GM18909 (cell line): ENCODE results near the gene RSU1.
A peak's percentile ranks its signal among the peaks of the same experiment; 100 is the strongest.

ENCODE experiments used
- ATAC-seq: cut with Tn5 transposase; IDR thresholded peaks from one replicate; pipeline ENCODE4 v1.9.1; 2021; ENCODE audit warnings: mild to moderate bottlenecking; ENCODE audit not compliant: unreplicated experiment, poor library complexity

The RSU1 gene

DNA sequence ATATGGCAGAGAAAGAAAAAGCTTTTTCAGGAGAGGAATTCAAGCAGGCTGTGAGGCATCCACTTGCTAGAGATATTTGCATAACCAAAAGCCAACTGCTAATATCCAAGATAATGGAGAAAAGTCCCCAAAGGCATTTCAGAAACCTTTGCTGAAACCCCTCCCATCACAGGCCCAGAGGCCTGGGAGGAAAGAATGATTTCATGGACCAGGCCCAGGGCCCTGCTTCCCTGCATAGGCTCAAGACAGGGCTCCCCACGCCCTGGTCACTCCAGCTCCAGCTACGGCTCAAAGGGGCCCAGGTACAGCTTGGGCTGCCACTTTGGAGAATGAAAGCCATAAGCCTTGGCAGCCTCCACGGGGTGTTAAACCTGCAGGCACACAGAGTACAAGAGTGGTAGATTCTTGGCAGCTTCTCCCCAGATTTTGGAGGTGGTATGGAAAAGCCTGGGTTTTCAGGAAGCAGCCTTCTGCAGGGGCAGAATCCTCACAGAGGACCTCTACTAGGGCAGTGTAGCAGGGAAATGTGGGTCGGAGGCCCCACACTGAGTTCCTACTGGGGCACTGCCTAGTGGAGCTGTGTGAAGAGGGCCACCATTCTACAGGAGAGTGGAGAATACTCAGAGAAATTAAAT is 5.6 kb upstream of the RSU1 start:
- no peak for ATAC-seq

DNA sequence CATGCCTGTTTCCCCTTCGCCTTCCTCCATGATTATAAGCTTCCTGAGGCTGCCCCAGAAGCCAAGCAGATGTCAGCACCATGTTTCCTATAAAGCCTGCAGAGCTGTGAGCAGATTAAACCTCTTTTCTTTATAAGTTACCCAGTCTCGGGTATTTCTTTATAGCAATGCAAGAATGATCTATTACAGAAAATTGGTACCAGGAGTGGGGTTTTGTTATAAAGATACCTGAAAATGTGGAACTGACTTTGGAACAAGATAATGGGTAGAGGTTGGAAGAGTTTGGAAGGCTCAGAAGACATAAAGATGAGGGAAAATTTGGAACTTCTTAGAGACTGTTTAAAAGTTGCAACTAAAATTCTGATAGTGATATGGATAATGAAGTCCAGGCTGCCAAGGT is 4.8 kb upstream of the RSU1 start:
- ATAC-seq, result no peak

DNA sequence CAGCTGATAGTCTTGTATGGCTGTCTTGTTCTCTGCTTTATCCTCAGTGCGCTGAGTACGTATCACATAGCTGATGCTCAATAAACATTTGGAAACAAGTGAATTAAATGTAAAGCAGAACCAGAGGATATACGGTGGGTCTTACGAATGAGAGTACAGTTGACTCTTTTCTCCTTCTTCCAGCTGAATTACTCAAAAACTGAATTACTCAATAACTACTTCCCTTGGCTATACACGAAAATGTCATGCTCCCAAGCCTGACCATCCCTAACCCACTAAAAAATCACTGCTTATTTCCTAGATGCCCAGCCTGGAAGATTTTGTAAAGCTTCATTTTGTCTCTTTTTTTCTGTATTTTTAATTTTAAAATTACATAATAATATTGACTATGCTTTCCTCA is 3.2 kb upstream of the RSU1 start:
- ATAC-seq, result no peak

DNA sequence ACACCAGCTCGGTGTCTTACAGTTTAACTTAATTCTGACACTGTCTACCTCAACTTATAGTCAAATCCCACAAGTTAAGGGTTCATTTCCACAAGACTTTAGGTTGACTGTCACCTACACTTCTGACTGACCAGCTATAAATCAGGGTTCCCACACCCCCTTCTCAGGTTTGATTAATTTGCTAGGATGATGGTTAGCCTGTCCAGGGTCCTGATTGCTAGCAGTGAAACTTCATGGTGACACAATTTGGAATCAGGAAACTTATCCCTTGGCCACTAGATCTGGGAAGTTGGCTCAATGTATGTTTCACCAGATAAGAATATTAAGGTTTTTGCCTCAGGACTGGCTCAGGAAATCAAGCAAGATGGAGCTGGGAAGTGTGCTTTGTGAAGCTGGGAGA is 2.8 kb upstream of the RSU1 start:
- no peak for ATAC-seq

DNA sequence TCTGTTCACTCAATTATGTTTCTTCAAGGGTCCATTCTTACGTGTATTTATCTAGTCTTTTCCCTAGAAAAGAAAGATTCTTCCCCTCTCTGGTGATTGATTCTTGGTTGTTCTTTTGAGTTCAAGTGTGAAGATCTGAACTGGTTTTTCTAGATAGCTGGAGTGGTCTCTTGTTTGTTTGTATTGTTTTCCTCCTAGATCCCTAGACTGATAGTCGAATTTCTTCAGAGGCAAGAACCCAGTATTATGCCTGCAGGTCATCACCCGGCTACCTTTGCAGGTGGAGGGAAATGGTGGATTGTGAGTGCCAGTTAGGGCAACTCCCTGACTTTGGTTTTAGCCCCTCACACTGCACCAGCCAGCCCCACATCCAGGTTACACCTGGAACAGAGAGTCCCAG is 2.2 kb upstream of the RSU1 start:
- no peak for ATAC-seq

DNA sequence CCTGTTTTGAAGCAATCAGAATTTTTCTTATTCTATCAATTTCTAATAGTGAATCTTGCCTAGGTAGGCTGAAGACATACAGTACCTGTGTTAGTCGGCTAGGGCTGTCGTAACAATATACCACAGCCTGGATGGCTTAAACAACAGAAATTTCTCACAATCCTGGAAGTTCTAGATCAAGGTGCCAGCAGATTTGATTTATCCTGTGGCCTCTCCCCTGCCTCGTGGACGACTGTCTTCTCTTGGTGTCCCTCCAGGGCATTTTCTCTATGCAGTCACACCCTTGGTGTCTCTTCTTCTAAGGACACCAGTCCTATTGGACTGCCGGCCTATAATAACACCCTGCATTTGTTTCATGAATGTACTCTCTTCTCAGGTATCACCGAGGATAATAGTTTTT is 1.8 kb upstream of the RSU1 start:
- no peak for ATAC-seq

DNA sequence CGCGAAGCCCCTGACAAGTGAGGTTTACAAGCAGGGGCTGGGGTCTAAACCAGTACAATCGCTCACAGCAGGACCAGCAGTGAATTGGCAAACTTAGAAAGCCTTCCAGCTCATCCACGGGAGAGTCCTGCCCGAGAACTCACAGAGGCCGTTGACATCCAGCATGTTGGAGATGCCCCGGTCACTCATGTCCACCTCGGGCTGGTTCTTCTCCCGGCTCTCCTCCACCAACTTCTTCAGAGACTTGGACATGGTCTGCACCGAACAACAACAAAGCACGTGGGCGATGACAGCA is 447 bp downstream of the RSU1 start:
- ATAC-seq, result no peak

DNA sequence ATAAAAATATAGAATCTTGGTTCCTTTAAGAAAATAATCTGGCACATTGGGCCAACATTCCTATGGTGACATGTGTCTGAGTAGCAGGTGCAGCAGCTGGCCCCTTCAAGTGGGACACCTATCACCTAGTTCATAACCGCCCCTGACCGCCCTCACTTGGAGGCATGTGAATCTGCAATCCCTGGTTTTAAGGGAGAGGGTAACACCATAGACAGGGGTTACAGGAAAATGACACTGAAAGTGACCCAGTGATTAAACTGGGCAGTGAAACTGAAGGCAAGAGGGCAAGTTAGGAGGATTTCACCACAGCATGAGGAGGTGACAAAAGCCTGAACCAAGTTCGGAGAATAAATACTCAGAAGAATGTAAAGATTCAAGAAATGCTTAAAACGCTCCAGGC is 1.1 kb downstream of the RSU1 start:
- ATAC-seq, result no peak

DNA sequence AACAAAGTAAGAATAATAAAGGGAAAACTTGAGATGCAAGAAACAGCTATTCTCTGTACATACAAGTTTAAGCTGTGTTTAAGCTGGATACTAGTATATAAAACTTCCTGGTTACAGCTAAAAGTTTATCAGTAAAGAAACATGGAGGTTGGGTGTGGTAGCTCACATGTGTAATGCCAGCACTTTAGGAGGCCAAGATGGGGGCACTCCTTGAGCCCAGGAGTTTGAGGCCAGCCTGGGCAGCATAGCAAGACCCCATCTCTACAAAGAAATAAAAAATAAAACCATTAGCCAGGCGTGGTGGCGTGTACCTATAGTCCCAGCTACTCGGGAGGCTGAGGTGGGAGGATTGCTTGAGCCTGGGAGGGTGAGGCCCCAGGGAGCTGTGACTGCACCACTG is 3.2 kb downstream of the RSU1 start:
- no peak for ATAC-seq

DNA sequence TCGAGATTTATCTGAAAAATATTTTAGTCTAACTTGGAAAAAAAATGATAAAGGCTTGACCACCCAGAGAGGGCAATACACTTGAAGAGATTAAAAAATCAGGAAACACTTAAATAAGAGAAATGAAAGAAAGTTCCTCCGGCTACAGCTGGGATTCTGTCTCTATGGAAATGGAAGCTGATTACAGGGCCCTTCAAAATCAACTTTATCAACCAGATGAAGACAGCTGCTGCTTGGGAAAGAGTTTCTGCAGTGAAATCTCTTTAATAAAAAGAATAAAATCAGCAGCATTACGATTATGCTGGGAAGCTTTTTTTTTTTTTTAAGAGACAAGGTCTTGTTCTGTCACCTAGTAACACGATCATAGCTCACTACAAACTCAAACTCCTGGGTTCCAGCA is 4.5 kb downstream of the RSU1 start:
- ATAC-seq, result no peak

DNA sequence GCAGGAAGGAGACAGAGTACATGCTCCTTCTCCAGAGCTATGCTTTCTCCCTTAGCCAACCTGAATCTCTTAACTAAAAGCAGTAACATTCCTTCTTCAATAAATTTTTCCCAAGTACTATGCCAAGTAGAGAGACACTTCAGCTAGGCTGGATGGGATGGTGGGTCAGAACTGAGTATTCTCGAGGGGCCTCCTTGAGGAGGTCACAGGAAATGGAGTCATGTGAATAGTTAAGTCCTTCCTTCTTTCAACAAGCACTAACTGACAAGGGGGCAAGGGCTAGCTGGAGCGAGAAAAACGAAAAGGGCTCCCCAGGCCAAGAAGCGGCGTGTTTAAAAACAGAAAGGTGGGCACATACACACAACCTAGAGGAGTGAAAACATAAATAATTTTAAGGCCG is 5.5 kb downstream of the RSU1 start:
- ATAC-seq, result no peak

DNA sequence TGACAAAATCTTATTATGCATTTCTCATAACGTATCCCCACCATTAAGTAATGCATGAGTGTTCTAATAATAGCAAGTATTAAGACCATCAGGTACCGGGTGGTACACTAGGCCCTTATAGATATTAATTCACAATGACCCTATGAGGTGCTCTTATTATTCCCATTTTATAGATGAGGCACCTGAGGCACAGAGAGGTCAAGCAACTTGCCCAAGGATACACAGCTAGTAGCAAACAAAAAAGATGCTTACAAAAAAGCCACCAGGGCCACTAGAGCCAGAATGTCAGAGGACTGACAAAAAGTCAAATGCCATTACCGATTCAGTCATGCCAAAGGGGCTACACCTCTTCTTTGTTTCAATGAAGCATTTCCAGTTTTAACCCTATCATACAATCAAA is 5.9 kb downstream of the RSU1 start:
- no peak for ATAC-seq

DNA sequence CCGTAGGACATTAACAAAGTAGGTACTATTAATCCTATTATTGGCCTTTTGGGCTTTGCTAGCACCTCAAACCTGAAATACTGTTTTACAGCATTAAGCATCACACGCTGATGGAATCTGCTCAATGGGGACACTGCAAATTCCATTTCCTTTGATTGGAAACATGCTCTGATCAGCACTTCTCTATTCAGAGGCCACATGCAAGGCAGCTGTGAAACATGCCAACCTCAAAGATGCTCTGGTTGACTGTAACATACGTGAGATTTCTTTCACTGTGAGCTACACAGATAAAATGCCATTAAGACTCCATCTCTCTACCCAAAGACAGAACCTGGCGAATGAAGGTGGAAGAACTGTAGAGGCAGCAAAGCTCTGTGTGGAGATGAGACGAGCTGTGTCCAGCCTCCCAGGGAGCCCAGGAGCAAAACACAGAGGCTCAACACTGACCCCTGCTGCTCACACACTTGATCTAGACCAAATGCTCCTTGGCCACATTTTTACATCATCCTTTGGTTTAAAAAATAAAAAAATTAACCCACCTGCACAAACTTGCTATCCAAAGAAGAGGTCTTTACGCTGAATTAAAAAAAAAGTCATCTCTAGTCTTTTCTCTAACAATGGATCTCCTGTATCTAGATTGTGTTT is 8.0 kb downstream of the RSU1 start:
- peak; percentile 90 for ATAC-seq

DNA sequence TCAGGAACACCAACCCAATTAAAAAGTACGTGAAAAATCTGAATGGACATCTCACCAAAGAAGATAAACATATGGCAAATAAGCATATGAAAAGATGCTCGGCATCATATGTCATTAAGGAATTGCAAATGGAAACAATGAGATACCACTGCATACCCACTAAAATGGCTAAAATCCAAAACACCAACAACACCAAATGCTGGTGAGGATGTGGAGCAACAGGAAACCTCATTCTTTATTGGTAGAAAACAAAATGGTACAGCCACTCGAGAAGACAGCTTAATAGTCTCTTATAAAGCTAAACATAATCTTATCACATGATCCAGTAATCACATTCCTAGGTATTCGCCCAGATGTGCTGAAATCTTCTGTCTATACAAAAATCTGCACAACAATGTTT is 13.1 kb downstream of the RSU1 start:
- ATAC-seq, result no peak

DNA sequence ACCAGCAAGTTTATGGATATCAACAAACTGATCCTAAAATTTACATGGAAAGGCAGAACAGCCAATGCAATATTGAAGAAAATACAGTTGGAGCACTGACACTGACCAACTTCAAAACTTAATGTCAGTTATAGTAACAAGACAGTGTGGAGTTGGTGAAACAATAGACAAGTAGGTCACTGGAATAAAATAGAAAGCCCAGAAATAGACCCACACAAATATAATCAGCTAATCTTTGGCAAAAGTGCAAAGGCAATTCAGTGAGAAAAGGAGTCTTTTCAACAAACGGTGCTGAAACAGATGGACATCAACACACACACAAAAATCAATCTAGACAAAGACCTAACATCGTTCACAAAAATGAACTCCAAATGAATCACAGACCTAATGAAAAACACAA is 13.8 kb downstream of the RSU1 start:
- no peak for ATAC-seq

DNA sequence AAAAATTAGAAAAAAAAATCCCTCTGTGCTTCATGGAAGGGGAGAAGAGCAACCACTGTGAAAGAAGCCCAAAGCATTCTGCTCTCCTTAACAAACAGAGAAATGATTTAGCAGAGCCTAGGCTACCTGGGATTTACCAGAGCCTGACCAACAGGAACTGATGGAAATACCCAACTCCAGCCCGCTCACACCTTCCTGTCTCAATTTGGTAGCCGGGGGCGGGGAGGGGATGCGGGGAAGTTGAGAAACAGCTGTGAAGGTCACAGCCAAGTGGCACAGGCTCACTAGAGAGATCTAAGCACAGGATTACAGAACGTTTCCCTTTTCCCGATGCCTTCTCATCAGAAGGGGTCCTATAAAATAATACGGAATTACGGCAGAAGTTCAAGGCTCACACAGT is 17.6 kb downstream of the RSU1 start:
- peak; percentile 88 for ATAC-seq

DNA sequence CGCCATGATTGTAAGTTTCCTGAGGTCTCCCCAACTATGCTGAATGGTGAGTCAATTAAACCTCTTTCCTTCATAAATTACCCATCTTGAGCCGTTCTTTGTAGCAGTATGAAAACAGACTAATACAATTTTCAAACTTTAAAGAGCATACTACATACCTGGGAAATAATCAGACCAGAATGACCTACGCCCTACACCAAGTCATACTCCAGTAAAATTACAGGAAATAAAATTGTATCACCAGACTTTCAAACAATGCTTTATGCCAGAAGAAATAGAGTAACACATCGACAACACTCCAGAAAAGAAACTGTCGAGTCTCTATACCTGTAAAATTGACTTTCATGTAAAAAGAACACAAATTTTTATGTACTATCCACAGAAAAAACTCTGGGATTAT is 18.7 kb downstream of the RSU1 start:
- ATAC-seq, result no peak

DNA sequence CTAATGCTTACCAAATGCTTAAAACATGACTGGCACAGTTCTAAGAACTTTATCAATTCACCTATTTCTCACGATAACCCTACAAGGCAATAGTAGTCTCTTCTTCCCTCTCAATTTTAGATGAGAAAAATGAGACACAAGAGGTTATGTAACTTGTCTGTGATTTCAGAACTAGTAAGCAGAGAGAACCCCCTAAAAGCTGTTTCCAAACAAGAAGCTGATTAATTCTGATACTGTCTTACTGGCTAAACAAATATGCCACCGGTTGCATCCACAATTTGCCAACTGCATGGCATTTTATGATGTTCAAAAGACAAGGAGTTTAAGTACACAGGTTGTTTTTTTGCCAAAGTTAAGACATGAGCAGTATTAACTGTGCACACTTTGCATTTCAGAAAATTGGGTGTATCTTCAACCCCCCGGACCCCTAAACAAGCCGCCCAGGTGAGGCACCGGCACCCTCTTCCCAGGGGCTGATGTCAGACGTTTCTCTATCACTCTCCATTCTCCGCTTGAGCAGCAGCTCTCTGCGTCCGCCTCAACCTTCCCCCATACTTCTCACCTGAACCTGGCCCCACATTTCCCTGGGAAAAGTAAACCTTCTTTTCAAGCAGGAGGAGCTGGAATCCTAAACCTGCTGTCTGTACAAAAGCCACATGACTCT is 21.7 kb downstream of the RSU1 start:
- ATAC-seq, result no peak

DNA sequence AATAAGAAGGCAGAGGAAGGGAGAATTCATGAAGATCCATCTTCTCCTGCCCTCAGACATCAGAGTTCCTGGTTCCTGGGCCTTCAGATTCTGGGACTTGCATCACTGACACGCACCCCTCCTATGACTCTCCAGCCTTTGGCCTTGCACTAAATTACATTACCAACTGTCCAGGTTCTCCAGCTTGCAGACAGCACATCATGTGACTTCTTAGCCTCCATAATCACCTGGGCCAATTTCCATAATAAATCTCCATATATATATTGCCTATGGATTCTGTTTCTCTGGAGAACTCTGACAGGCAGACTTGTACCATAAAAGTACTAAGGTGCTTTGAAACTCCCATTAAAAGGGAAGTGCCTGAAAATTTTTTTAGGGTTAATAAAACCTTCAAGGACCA is 23.2 kb downstream of the RSU1 start:
- ATAC-seq, result no peak

DNA sequence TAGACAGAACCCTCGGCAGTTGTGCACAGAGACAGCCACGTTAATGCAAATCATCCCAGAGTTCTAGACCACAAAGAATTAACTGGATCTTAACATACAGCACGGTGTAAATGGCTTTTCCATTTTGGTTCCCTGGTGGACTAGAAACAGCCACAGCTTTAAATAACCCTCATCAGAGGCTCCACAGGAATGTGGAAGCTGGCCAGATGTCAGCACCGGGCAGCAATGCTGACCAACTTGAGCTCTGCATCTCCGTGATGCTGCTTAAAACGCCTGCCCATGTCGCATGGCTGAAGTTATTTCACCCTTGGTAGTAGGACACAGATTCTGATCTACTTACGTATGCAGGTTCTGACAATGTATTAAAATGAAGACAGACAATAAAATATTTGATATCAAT is 24.5 kb downstream of the RSU1 start:
- ATAC-seq, result no peak

DNA sequence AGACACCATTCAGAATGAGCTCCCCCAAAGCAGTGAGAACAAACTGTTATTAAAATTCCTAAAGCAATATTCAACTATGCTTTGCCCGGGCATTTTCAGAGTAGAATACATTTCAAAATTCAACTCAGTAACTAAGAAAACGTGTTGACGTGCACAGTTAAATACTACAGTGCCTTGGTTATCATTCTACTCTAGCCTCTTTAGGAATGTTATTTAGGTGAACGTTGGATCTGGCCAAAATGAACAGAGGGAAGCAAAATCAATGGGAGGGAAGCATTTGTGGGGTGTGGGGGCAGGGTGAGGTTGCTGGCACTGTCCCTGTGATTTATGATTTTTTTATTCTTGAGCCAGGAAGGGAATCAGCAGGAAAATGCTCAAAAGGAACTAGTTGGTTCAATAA is 27.5 kb downstream of the RSU1 start:
- no peak for ATAC-seq

DNA sequence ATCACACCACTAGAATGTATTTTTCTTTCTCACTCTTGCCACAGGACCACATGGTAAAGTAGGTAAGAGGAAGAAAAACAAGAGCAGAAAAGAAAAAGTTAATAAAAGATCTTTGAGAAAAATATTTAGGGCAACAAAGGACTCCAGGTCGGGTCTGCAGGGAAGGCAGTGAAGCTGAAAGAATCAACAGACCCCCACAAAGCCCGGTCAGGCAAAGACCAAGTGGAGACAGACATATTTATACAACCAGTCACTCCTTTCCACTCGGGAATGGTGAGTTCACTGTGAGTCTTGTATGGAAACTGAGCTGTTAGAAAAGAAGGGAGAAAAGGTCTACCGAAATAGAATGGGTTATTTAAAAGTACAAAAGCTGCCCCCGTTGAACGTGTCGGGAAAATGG is 28.0 kb downstream of the RSU1 start:
- no peak for ATAC-seq
